Loucy (cell line): ENCODE results near the gene HPGD.

ENCODE experiments used
- CTCF ChIP-seq: fragments of 200-600 bp; sonication (generic); conservative IDR thresholded peaks from 2 replicates; pipeline ENCODE4 v1.5.1; 2014; ENCODE audit warnings: mild to moderate bottlenecking, antibody characterized with exemption, low read length
- EZH2phosphoT487 ChIP-seq: fragments of 200-600 bp; IDR thresholded peaks from 2 replicates; pipeline ENCODE4 v1.6.1; 2018; ENCODE audit warnings: antibody characterized with exemption, mild to moderate bottlenecking, moderate library complexity, borderline replicate concordance

GRCh38 chr4:174523025-174523693 is 871 bp upstream of the HPGD start:
- TF ChIP-seq CTCF (no peak), EZH2phosphoT487 (no peak)
